GM12864 (cell line): Measurements from ENCODE around the gene ERICH6B.

Experiments used
- DNase-seq: peaks from one replicate; pipeline ENCODE4 v3.0.0-alpha.2; 2011; ENCODE audit warnings: low read depth
- H3K4me3 ChIP-seq: 2 replicates; pipeline ENCODE4 v1.5.1; 2011; ENCODE audit warnings: mild to moderate bottlenecking, low read depth, low read length, control low read depth
- TF ChIP-seq, protein P1 (sequence below): IDR thresholded peaks from 2 replicates; pipeline ENCODE4 v1.5.1; 2011; ENCODE audit warnings: low read depth, mild to moderate bottlenecking, moderate library complexity, low read length, control low read depth, inconsistent platforms; ENCODE audit errors: missing control alignments

The ERICH6B gene

DNA sequence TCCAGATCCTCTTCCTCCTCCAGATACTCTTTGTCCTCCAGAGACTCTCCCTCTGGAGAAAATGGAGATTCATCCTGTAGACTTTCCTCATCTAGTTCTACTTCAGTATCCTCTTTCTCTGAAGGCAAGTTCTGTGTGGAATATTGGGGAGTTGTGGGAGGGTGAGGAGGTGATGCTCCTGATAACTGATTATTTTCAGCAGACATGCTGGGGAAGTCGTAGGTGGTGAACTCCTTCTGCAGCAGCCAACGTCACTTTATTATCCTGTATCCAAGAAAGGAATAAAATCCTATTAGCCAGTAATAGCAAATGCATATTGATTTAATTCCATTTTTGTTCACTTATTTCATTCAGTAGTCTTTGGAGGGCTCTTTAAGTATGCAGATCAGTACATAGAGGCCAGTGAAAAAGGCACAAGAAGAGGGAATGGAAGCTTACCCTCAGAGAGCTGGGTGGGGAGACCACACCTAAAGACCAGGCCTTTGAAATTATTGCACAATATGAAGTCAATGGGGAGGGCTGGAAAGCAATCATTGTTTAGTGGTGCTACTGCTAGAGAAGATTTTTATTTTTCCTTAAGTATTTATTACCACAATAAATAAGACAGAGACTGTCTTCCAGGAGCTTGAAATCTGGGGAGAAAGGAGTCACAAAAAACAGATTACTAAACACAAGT, 18.6 kb downstream of the ERICH6B start:
- no peak overlapping the region for H3K4me3 ChIP-seq
- TF ChIP-seq, protein P1, sequence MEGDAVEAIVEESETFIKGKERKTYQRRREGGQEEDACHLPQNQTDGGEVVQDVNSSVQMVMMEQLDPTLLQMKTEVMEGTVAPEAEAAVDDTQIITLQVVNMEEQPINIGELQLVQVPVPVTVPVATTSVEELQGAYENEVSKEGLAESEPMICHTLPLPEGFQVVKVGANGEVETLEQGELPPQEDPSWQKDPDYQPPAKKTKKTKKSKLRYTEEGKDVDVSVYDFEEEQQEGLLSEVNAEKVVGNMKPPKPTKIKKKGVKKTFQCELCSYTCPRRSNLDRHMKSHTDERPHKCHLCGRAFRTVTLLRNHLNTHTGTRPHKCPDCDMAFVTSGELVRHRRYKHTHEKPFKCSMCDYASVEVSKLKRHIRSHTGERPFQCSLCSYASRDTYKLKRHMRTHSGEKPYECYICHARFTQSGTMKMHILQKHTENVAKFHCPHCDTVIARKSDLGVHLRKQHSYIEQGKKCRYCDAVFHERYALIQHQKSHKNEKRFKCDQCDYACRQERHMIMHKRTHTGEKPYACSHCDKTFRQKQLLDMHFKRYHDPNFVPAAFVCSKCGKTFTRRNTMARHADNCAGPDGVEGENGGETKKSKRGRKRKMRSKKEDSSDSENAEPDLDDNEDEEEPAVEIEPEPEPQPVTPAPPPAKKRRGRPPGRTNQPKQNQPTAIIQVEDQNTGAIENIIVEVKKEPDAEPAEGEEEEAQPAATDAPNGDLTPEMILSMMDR, result no peak
- DNase-seq, result no peak

GRCh38 chr13:45595965-45596364, 19.6 kb downstream of the ERICH6B start:
- H3K4me3 ChIP-seq, result no peak overlapping the region
- DNase-seq, result no peak
- TF ChIP-seq, protein P1, result no peak

GRCh38 chr13:45594764-45595163, 20.8 kb downstream of the ERICH6B start:
- DNase-seq, result no peak
- H3K4me3 ChIP-seq, result no peak overlapping the region
- TF ChIP-seq, protein P1, result no peak

- no peak overlapping the region for H3K4me3 ChIP-seq
- TF ChIP-seq, protein P1, result no peak
These were observed 21.3 kb downstream of the ERICH6B start for GRCh38 chr13:45594227-45594626.

GRCh38 chr13:45592758-45593157, 22.8 kb downstream of the ERICH6B start:
- TF ChIP-seq, protein P1, result no peak
- peak; percentile 8 for DNase-seq

More at GRCh38 chr13:45594227-45594626, 21.3 kb downstream of the ERICH6B start:
- DNase-seq, result no peak

DNA sequence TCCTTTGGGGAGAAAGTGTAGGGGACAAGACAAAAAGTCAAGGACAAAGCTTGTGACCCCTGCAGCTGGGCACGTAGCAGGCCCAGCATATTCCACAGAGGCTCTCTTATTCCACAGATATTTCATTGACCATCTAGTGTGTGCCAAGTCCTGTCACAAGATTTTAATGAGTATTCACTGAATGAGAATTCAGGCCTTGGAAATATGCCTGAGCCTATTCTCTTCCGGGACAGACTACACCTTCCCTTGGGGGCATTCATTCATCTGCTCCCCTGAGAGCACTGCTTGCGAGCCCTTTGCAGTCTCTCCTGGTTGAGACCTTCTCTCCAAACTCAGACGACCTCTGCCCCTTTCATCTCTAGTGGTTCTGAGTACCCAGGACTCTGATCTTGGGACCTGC, 25.5 kb downstream of the ERICH6B start:
- no peak overlapping the region for H3K4me3 ChIP-seq
- TF ChIP-seq, protein P1, result no peak
- no peak for DNase-seq

More at GRCh38 chr13:45592758-45593157, 22.8 kb downstream of the ERICH6B start:
- no peak overlapping the region for H3K4me3 ChIP-seq

DNA sequence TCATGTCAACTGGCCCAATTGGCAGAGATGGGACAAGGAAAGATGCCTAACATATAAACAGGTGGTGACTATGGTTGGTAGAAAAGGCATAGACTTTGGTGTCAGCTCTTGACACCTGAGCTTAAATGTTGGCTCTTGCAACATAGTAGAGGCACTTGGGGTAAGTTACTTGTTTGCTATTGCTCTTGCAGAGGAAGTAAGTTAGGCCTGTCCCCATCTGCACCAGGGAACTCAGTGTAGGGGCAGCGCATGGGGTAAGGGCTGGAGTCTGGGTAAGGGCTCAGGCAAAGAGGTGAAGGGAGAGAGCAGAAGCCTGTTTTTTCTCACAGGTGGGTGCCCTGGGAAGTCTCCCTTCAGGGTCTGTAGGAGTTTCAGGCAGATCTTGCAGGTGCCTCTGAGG, 27.6 kb downstream of the ERICH6B start:
- no peak overlapping the region for H3K4me3 ChIP-seq
- TF ChIP-seq, protein P1, result no peak
- DNase-seq, result no peak
